Mucosa of descending colon (tissue), 3 donors: Measurements from ENCODE around the gene ADAMTS19. TPM values are rescaled to one million over a fixed set of nuclear protein-coding genes. Genes with fewer than 3 reads are reported as not detected.

Experiments used
- ATAC-seq: fragments of 200-7000 bp; cut with Tn5 transposase; one replicate; pipeline ENCODE4 v1.9.1; 2020; ENCODE audit warnings: mild to moderate bottlenecking, moderate library complexity
- DNase-seq, 3 donors: peaks; one replicate each; pipeline ENCODE4 v3.0.0-alpha.2; 2020
- H3K36me3 ChIP-seq: fragments of 200-600 bp; one replicate; pipeline ENCODE4 v1.8.0; 2021; ENCODE audit warnings: low read depth, mild to moderate bottlenecking
- H3K4me1 ChIP-seq: fragments of 200-600 bp; one replicate; pipeline ENCODE4 v1.8.0; 2021; ENCODE audit warnings: low read depth, mild to moderate bottlenecking
- H3K4me3 ChIP-seq: fragments of 200-600 bp; one replicate; pipeline ENCODE4 v1.8.0; 2021; ENCODE audit warnings: mild to moderate bottlenecking
- H3K9me3 ChIP-seq: fragments of 200-600 bp; one replicate; pipeline ENCODE4 v1.8.0; 2021; ENCODE audit warnings: mild to moderate bottlenecking
- CTCF ChIP-seq: fragments of 200-600 bp; IDR thresholded peaks from one replicate; pipeline ENCODE4 v1.8.0; 2022; ENCODE audit warnings: antibody characterized with exemption, mild to moderate bottlenecking
- intact Hi-C, 2 donors: fragments of 100-400 bp; cut with DNase I in 1 of 2; cut with micrococcal nuclease in 1 of 2; formaldehyde crosslinking; loops; one replicate each; pipeline versions ENCODE4 v1.11.0 to v1.11.1; 2022; cut with DNase I, micrococcal nuclease
- total RNA-seq, 3 donors: library from RNA; stranded (reverse); fragmentation: NEBNext Ultra II Directional in 2 of 3; extraction: Animal tissue kit (Norgen Biotek cat#: 25700) in 2 of 3; gene quantifications; one replicate each; pipeline versions ENCODE4 v1.2.1 to v1.2.4, GENCODE V29; 2021 to 2023
- donor health status: DM: no; HTN: no; CAD: no; lungs with moderate emphysema.
- donor health status: DM: no; HTN: no; CAD: no.
- donor health status: DM: no; HTN: yes; CAD: no.

The ADAMTS19 gene
- total RNA-seq, 3 donors from 2014 or later, result 0.12 to 1.6 (median 0.75) TPM

GRCh38 chr5:129460672-129460935 is 506 bp downstream of the ADAMTS19 start:
- Histone ChIP-seq H3K9me3 (no peaks in the 10 kb centered on the region), H3K4me3 (no peak overlapping the region), H3K36me3 (no peaks in the 10 kb centered on the region), H3K4me1 (no peaks in the 10 kb centered on the region)
- ATAC-seq (peak; percentile 26), DNase-seq (peak in 1 of 3 donors; percentile 6)
- intact Hi-C loops, result no loop called here
- no peak for TF ChIP-seq CTCF

- Histone ChIP-seq H3K9me3 (no peaks in the 10 kb centered on the region), H3K36me3 (no peaks in the 10 kb centered on the region), H3K4me3 (peak overlapping the region; percentile 7), H3K4me1 (no peaks in the 10 kb centered on the region)
- TF ChIP-seq CTCF, result no peak
- peak; percentile 56 to 75 (median 59) for DNase-seq
- peak; percentile 79 for ATAC-seq
- intact Hi-C loops, result no loop called here
Measured at GRCh38 chr5:129460936-129461710, 1.0 kb downstream of the ADAMTS19 start.

GRCh38 chr5:129461711-129462332 is 1.7 kb downstream of the ADAMTS19 start:
- ATAC-seq (no peak), DNase-seq (no peak)
- H3K4me3 ChIP-seq, result no peak overlapping the region
- TF ChIP-seq CTCF, result no peak
- no peaks in the 10 kb centered on the region for H3K4me1 ChIP-seq
- intact Hi-C loops, result no loop called here
- H3K9me3 ChIP-seq, result no peaks in the 10 kb centered on the region
- H3K36me3 ChIP-seq, result no peaks in the 10 kb centered on the region

GRCh38 chr5:129465776-129466344 is 5.8 kb downstream of the ADAMTS19 start:
- H3K4me1 ChIP-seq, result no peaks in the 10 kb centered on the region
- TF ChIP-seq CTCF, result no peak
- DNase-seq, result no peak
- no peaks in the 10 kb centered on the region for H3K9me3 ChIP-seq
- ATAC-seq, result no peak
- intact Hi-C loops, result no loop called here
- no peaks in the 10 kb centered on the region for H3K36me3 ChIP-seq
- no peak overlapping the region for H3K4me3 ChIP-seq

- DNase-seq (no peak), ATAC-seq (no peak)
- TF ChIP-seq CTCF, result no peak
- intact Hi-C loops, result no loop called here
- Histone ChIP-seq H3K9me3 (no peaks in the 10 kb centered on the region), H3K4me1 (no peaks in the 10 kb centered on the region), H3K36me3 (no peaks in the 10 kb centered on the region), H3K4me3 (no peak overlapping the region)
Measured at GRCh38 chr5:129474544-129474943, 14.4 kb downstream of the ADAMTS19 start.
